GM12878 (cell line): ENCODE measurements around the gene CDC5L. TPM values are rescaled to one million over a fixed set of nuclear protein-coding genes. Genes with fewer than 3 reads are reported as not detected.

Experiments used
- ATAC-seq: fragments of 200-7000 bp; cut with Tn5 transposase; 3 replicates; pipeline ENCODE4 v1.9.1; 2020; ENCODE audit warnings: mild to moderate bottlenecking, moderate library complexity
- BruUV-seq: library from RNA; stranded (reverse); fragments of 400-500 nt; replicated peaks from 2 replicates; lab custom pipeline; 2021; lab: Mats Ljungman, UMichigan
- CTCF ChIA-PET: fragments of 300-600 bp; sonication (Branson Sonifier 250); formaldehyde crosslinking; extraction: SDS; loops from one replicate; lab custom pipeline; 2021; ENCODE audit warnings: inconsistent platforms; lab: Yijun Ruan, JAX
- POLR2A ChIA-PET: fragments of 350-600 bp; formaldehyde crosslinking; extraction: SDS; loops from one replicate; lab custom pipeline; 2021; ENCODE audit warnings: inconsistent platforms; lab: Charles Lee
- RAD21 ChIA-PET: fragments of 300-600 bp; sonication (Branson Sonifier 250); formaldehyde crosslinking; loops from one replicate; lab custom pipeline; 2023; ENCODE audit warnings: antibody characterized with exemption; ENCODE audit not compliant: unreplicated experiment; lab: Charles Lee
- SMC1A ChIA-PET: fragments of 300-600 bp; sonication (Branson Sonifier 250); formaldehyde crosslinking; loops from one replicate; lab custom pipeline; 2023; ENCODE audit not compliant: unreplicated experiment, uncharacterized antibody; lab: Charles Lee
- DNase-seq: peaks from one replicate; pipeline ENCODE4 v3.0.0-alpha.2; 2011; ENCODE audit warnings: low read depth, low spot score
- FAIRE-seq: peaks from 3 replicates; lab custom pipeline; 2011; peaks lifted over from hg19 to GRCh38; lab: Jason Lieb, UNC
- H2AFZ ChIP-seq: 2 replicates; pipeline ENCODE4 v1.6.0; 2011; ENCODE audit warnings: low read depth, low read length, control low read depth; ENCODE audit not compliant: control insufficient read depth
- H3K27ac ChIP-seq: 2 replicates; pipeline ENCODE4 v1.5.1; 2011; ENCODE audit warnings: control low read depth; ENCODE audit not compliant: control insufficient read depth, insufficient read depth
- H3K27me3 ChIP-seq, 2 experiments: replicated peaks in 1 of 2; 2 replicates each; pipeline versions ENCODE4 v1.6.0 to v1.6.1; 2011; ENCODE audit warnings: low read length in 1 of 2; ENCODE audit not compliant: control insufficient read depth in 2 of 2, insufficient read depth in 2 of 2
- H3K36me3 ChIP-seq, 2 experiments: 2 replicates each; pipeline ENCODE4 v1.5.1; 2011; ENCODE audit warnings: low read length in 1 of 2; ENCODE audit not compliant: control insufficient read depth in 2 of 2, insufficient read depth in 2 of 2
- H3K4me1 ChIP-seq: 2 replicates; pipeline ENCODE4 v1.6.1; 2011; ENCODE audit warnings: mild to moderate bottlenecking, low read length, moderate library complexity, mixed read lengths; ENCODE audit not compliant: control insufficient read depth, insufficient read depth
- H3K4me2 ChIP-seq: 2 replicates; pipeline ENCODE4 v1.6.0; 2011; ENCODE audit warnings: control low read depth; ENCODE audit not compliant: control insufficient read depth, insufficient read depth
- H3K4me3 ChIP-seq: fragments of 200-600 bp; sonication (generic); 2 replicates; pipeline ENCODE4 v1.5.1; 2016
- H3K79me2 ChIP-seq: 2 replicates; pipeline ENCODE4 v1.6.0; 2011; ENCODE audit warnings: low read length; ENCODE audit not compliant: control insufficient read depth, insufficient read depth
- H3K9ac ChIP-seq: 2 replicates; pipeline ENCODE4 v1.8.0; 2011; ENCODE audit warnings: low read length, control low read depth, mixed read lengths; ENCODE audit not compliant: control insufficient read depth, insufficient read depth
- H3K9me3 ChIP-seq: replicated peaks from 3 replicates; pipeline ENCODE4 v1.5.1; 2011; ENCODE audit warnings: mild to moderate bottlenecking, low read length; ENCODE audit not compliant: control insufficient read depth, insufficient read depth
- H4K20me1 ChIP-seq: 2 replicates; pipeline ENCODE4 v1.6.0; 2011; ENCODE audit not compliant: control insufficient read depth, insufficient read depth
- CHD2 ChIP-seq: IDR thresholded peaks from 2 replicates; pipeline ENCODE4 v1.6.1; 2011; ENCODE audit warnings: low read depth, low read length, improper control_type of control experiment, borderline replicate concordance
- CHD4 ChIP-seq: fragments of 200-600 bp; sonication (generic); IDR thresholded peaks from 2 replicates; pipeline ENCODE4 v1.6.1; 2016; ENCODE audit warnings: mild to moderate bottlenecking
- CTCF ChIP-seq, 3 experiments: IDR thresholded peaks in 2 of 3; conservative IDR thresholded peaks in 1 of 3; 2 replicates each; pipeline ENCODE4 v1.5.1; 2011; ENCODE audit warnings: low read depth in 3 of 3, low read length in 3 of 3, mild to moderate bottlenecking in 3 of 3, control low read depth in 2 of 3, moderate library complexity in 2 of 3, inconsistent platforms in 1 of 3, mixed read lengths in 1 of 3; ENCODE audit not compliant: control insufficient read depth in 2 of 3, insufficient read depth in 1 of 3; ENCODE audit errors: extremely low read depth in 1 of 3
- CUX1 ChIP-seq: IDR thresholded peaks from 2 replicates; pipeline ENCODE4 v1.6.1; 2012; ENCODE audit warnings: improper control_type of control experiment, low read depth, low read length; ENCODE audit not compliant: insufficient replicate concordance
- FOXM1 ChIP-seq: IDR thresholded peaks from 2 replicates; pipeline ENCODE4 v1.6.1; 2012; ENCODE audit warnings: low read depth, mild to moderate bottlenecking, inconsistent platforms, low read length, moderate library complexity
- GABPA ChIP-seq: IDR thresholded peaks from 2 replicates; pipeline ENCODE4 v1.6.1; 2014; ENCODE audit warnings: antibody characterized with exemption, low read depth, mild to moderate bottlenecking, inconsistent platforms
- KAT2A ChIP-seq: conservative IDR thresholded peaks from 2 replicates; pipeline ENCODE4 v1.6.1; 2011; ENCODE audit warnings: low read depth, low read length; ENCODE audit not compliant: control insufficient read depth
- NRF1 ChIP-seq: conservative IDR thresholded peaks from 2 replicates; pipeline ENCODE4 v1.6.1; 2011; ENCODE audit warnings: mild to moderate bottlenecking, low read depth, low read length, improper control_type of control experiment
- RAD21 ChIP-seq: IDR thresholded peaks from 2 replicates; pipeline ENCODE4 v1.6.1; 2011; ENCODE audit warnings: mild to moderate bottlenecking, low read depth, low read length, moderate library complexity; ENCODE audit not compliant: insufficient read depth
- RELA ChIP-seq: fragments of 450-650 bp; IDR thresholded peaks from 2 replicates; pipeline ENCODE4 v1.8.0; 2014; ENCODE audit warnings: borderline replicate concordance; ENCODE audit not compliant: partially characterized antibody
- RUNX3 ChIP-seq: IDR thresholded peaks from 2 replicates; pipeline ENCODE4 v1.6.1; 2012; ENCODE audit warnings: low read length, inconsistent platforms
- SMC3 ChIP-seq: IDR thresholded peaks from 2 replicates; pipeline ENCODE4 v1.6.1; 2011; ENCODE audit warnings: low read length, improper control_type of control experiment, borderline replicate concordance
- STAT3 ChIP-seq: IDR thresholded peaks from 2 replicates; pipeline ENCODE4 v1.6.1; 2011; ENCODE audit warnings: low read depth, low read length, improper control_type of control experiment
- TCF12 ChIP-seq: IDR thresholded peaks from 2 replicates; pipeline ENCODE4 v1.6.1; 2011; ENCODE audit warnings: low read depth, mild to moderate bottlenecking, low read length
- YY1 ChIP-seq: IDR thresholded peaks from 2 replicates; pipeline ENCODE4 v1.6.1; 2011; ENCODE audit warnings: low read depth, mild to moderate bottlenecking, low read length
- ZNF207 ChIP-seq: fragments of 450-650 bp; IDR thresholded peaks from 2 replicates; pipeline ENCODE4 v1.6.1; 2014; ENCODE audit warnings: antibody characterized with exemption, mild to moderate bottlenecking, borderline replicate concordance
- WGBS: methylation state at CpG from one replicate; pipeline ENCODE4 v1.1.6; 2016; ENCODE audit warnings: low lambda C conversion rate; ENCODE audit not compliant: insufficient replicate concordance, insufficient coverage; ENCODE audit errors: missing lambda C conversion rate; 5-methylcytosine and 5-hydroxymethylcytosine counted together
- in situ Hi-C: fragments of 300-500 bp; cut with MboI; formaldehyde crosslinking; loops from 9 replicates; pipeline ENCODE4 v1.14.3; 2018; ENCODE audit warnings: mixed read lengths
- intact Hi-C: fragments of 100-400 bp; cut with micrococcal nuclease; formaldehyde crosslinking; loops from one replicate; pipeline ENCODE4 v1.14.2; 2022; ENCODE audit not compliant: unreplicated experiment
- polyA plus RNA-seq, 11 experiments: library from polyadenylated mRNA; depleted of rRNA in 4 of 11; unstranded in 6 of 11; stranded (reverse) in 5 of 11; fragments of >200 nt; fragmentation: Nextera tagmentation in 4 of 11; fragmentation: Illumina TruSeq in 1 of 11; extraction: Ambion mirVana in 4 of 11; extraction: Trizol in 1 of 11; gene quantifications; 1 replicate in 1 of 11; 2 replicates in 10 of 11; pipeline versions ENCODE4 v1.2.1 to v1.2.3, GENCODE V29; 2011 to 2016; ENCODE audit warnings: inconsistent platforms in 2 of 11, missing spikeins in 2 of 11, low read depth in 1 of 11
- total RNA-seq, 4 experiments: library from RNA; depleted of rRNA in 3 of 4; stranded (reverse); fragments of >200 nt in 3 of 4; fragmentation: Illumina TruSeq in 1 of 4; extraction: Trizol in 1 of 4; gene quantifications; 2 replicates each; pipeline versions ENCODE4 v1.2.1 to v1.2.3, GENCODE V29; 2013 to 2021

CDC5L gene
- total and polyA plus RNA-seq, 10 of the 15 experiments (the other 5 are each of a cell fraction or from before 2014, with no cell fraction given): 13.2 to 29.4 (median 18.8) TPM

GRCh38 chr6:44454198-44454597 is 66.7 kb downstream of the CDC5L start (continued):
- no peak for TF ChIP-seq CHD2
- no peak for TF ChIP-seq GABPA
- TF ChIP-seq RELA: no peak
- no peak for TF ChIP-seq NRF1
- no peak for TF ChIP-seq STAT3
- TF ChIP-seq KAT2A: no peak
- no peak for TF ChIP-seq FOXM1
- no peak for TF ChIP-seq ZNF207

GRCh38 chr6:44456070-44456965 is 68.8 kb downstream of the CDC5L start:
- Histone ChIP-seq H3K79me2 (no peaks in the 10 kb centered on the region), H4K20me1 (no peaks in the 10 kb centered on the region), H3K36me3 (peaks cover 0 to 4% of the 10 kb centered on the region in 2 experiments; a peak in 2 of 4 replicates), H3K27ac (no peak overlapping the region), H2AFZ (no peak overlapping the region), H3K9me3 (no peaks in the 10 kb centered on the region), H3K27me3 (no peaks in the 10 kb centered on the region), H3K4me1 (no peaks in the 10 kb centered on the region), H3K4me3 (no peak overlapping the region), H3K9ac (no peak overlapping the region), H3K4me2 (no peak overlapping the region)
- TF ChIP-seq SMC3 (peak; percentile 75), RUNX3 (peak; percentile 47; the same call in 1 of the 2 replicates), CTCF (IDR thresholded peaks at IDR 0.05 in 2 of 3, conservative IDR thresholded peaks at IDR 0.05 in 1 of 3; ENCODE audit: control insufficient read depth in 2 of 3, extremely low read depth in 1 of 3, insufficient read depth in 1 of 3, low read depth in 3 of 3, low read length in 3 of 3) (peak; percentile 75 to 79 (median 76)), CUX1 (no peak), CHD4 (no peak), TCF12 (peak; percentile 67), RAD21 (peak; percentile 72), YY1 (peak; percentile 36; the same call in 1 of the 2 replicates)
- ChIA-PET RAD21 (interaction anchor here (1.3 to 1.6 kb wide), 2 partner anchors 25 to 187 kb away, joined by 5 read pairs; no protein-coding TSS in a partner anchor), CTCF (interaction anchor here (0.6 to 3.4 kb wide), 15 partner anchors 10 to 1871 kb away, joined by 3 to 31 read pairs (median 6); no protein-coding TSS in a partner anchor), SMC1A (interaction anchor here (1.1 to 3.3 kb wide), 5 partner anchors 12 to 189 kb away, joined by 3 to 14 read pairs (median 5); no protein-coding TSS in a partner anchor), POLR2A (no interaction called here)
- intact Hi-C loops (loop anchor here (1.0 to 2.0 kb wide), 2 partner anchors 25 to 188 kb away; no protein-coding TSS in a partner anchor), in situ Hi-C loops (no loop called here)
- DNase-seq: no peak
- FAIRE-seq: no peak
- WGBS: 18% methylated on average over 16 of the region's 16 CpGs
- ATAC-seq: peak; percentile 95
- no TSS peak for BruUV-seq
